HG03354 (cell line): Measurements from ENCODE around the gene THSD4.

ENCODE experiments used
- ATAC-seq: cut with Tn5 transposase; IDR thresholded peaks from one replicate; pipeline ENCODE4 v1.9.1; 2021; ENCODE audit warnings: mild to moderate bottlenecking; ENCODE audit not compliant: unreplicated experiment, poor library complexity, severe bottlenecking

Gene THSD4

DNA sequence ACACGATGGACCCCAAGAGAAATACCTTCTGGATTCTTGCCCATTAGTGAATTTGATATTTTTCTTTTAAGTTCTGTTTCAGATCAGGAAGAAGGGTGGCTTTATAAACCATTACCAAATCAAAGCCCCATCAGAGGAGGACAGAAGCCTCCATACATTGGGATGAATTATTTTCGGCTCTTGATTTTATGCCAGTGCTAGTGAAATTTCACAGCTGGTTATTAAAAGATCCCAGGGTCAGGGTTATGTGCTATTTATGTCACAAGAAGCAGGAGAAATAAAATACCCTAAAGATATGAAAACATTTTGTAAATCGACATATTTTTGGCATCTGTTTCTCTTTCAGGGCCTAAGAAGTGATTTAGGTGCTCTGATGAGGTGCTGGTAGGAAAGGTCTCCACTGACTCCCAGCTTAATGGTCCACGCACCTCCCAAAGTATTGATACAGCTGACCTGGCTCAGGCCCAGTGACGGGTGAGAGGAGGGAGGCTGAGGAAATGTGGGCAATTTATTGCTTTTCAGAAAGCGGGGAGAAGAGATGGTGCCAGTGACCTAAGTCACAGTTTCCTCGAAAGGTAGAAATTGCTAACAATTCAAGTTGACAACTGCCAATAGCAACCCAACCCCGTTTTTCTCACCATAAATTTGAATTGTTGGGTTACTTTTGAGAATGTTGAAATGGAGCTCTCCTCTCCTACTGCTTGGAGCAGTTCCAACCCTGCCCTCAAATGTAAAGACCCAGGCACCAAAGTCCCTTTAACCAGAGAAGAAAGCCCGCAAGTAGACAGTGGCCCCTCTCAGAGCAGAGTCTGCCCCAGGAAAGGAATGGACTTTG lies 379.5 kb downstream of the THSD4 start:
- ATAC-seq: no peak

DNA sequence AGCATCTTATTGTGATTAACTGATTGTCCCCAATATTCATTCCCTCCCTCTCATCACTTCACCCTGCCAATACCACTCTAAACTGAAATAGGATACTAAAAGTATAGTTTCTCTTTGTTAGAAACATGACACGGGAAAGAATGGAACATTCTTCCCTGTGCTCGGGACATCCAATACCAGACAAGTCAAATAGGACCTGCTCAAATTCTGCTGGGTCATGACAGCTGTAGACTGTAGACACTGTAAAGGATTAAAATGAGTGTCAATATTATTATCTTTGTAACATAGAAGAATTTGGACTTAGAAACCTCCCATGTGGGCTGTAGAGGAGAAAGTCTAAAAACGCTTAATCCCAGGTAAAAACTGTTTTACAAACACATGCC lies 380.1 kb downstream of the THSD4 start:
- no peak for ATAC-seq

DNA sequence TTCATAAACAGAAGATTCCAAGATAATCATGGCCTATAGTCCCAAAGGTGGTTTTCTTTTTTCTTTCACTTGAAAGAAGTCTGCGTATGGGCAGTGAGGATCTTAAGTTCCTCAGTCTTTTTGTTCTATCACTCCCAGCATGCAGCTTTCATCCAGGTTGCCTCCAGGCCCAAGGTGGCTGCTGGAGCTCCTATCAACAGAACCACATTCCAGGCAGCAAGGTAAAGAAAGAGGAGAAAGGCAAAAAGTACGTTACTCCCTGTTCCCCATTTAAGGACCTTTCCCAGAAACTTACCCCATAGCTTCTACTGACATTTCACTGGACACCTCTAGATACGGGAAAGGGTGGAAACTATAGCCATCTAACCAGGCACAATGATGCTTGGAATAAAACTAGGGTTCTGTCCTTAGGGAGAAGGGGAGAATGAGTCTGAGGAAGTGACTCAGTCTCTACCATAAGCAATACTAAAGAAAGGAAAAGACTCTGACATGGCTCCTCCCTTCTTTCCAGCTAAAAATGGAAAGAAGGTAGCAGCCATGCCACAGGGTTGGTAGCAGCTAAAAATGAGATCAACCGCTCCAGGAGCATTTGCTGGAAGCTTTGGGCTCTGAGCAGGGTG lies 381.2 kb downstream of the THSD4 start:
- no peak for ATAC-seq

DNA sequence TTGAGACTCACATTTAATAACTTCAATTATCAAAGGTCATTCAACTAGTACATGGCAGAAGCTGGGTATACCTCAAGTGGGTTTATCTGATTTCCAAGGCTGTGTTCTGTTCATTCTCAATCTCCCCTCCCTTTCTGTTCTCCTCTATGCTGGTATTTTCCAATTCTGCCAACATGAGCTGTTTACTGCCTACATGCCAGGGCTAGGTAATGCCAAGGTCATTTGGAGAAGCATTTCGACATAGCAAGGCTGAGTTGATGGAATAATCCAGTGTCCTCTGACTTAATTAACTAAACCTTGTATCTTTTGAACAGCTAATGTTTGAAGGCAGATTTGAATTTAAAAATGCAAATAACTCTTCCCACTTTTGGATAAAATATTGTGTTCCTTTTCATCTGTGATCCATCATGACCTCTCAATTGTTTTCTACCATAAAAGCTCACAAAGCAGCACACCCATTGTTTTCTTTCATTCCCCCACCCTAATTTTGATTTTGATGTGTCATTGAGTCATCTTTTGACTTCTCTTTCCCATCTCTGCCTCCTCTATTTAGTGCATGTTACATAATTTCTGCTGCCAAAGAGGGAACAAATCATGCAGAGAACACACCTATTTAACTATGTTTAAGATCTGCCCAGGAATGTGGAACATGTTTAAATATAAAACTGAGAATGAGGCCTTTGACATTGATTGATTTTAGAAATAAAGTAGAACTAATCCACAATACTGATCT lies 386.2 kb downstream of the THSD4 start:
- no peak for ATAC-seq

DNA sequence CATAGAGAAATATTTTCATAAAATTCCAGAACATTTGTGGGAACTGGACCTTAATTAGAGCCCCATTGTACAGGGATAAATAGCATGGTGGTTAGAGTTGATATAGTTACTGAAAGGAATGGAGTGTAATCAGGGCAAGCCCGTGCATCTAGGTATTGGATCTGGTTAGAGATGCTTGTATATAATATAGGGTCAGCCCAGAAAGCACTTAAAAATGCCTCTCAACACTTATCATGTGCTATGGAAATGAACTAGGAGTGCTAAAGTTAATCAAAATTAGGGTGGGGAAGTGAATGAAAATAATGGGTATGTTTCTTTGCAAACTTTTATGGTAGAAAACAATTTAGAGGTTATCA lies 386.8 kb downstream of the THSD4 start:
- ATAC-seq: no peak

DNA sequence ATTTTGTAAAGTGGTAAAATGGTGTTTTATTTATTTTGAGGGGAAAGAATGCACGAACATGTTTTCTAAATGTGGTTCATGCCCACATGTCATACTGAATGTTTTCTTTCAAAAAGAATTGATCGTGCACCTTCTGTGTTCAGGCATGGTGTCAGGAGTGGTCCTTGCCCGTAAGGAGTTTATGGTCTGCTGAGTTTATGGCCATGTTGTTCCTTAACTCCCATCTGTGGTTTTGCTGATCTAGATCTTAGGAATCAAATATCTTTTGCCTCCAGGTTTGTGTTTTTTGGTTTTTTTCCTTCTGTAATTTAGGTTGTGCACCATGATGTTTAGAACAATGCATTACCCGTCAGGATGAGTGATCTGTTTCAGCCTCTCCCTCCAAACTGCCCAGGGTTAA lies 390.7 kb downstream of the THSD4 start:
- no peak for ATAC-seq

DNA sequence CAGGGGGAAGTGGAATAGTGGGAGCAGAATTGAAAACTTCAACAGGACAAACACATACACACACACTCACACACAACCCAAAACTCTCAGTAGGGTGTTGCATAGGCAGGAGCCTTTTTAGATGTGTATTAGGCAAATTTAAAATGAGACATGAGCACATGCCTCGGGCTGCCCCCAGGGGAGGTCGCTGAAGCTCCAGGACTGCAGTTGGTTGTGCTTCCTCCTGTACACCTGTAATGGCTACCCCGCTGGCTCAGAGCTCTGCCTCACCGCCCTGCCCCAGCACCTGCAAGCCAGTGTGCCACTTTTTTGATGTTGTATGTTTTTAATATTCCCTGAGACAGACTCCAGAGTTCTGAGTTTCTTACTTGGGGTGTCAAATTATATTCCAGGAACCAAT lies 391.7 kb downstream of the THSD4 start:
- ATAC-seq: no peak

DNA sequence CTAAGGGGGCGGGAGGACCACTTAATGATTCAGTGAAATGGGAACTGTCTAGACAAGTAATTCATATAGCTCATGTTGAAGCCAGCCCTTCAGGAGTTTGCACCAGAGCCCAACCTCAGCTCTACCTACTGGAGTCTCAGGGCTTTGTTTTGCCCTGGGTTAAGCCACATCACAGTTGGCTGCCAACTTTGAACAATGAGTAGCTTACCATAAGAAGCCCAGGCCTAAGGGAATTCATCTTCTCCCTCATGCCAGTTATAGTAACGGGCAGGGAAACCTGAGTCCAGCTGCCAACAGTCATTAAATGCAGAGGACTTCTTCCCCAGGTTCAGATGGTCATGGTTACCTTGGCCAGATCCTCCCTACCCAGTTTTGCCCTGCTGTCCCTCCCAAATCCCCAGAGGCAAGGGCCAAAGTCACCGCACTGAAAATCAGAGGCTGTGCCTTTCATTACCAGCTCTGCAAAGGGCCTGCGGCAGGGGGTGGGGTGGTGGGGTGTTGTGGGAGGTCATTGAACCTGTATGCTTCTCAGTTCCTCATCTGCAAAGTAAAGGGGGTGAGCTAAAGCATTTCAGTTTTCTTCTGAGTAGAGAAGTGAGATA lies 392.9 kb downstream of the THSD4 start:
- no peak for ATAC-seq

DNA sequence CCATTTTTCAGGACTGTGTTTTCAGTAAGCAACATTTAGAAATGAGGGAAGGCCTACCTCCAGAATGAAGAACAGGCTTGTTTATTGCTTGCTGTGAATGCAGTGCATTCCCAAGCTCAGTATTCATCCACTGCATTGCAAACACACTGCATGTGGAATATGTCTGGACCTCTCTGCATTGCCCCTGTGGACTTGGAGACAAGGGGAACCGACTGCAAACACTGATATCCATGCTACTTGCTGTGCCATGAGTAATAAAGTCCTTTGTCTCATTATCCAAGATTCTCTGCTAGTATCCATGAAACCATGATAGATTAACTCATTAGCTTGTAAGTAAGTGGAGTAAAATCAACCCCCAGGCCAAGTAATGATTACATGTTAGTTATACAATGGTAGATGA lies 393.9 kb downstream of the THSD4 start:
- no peak for ATAC-seq

DNA sequence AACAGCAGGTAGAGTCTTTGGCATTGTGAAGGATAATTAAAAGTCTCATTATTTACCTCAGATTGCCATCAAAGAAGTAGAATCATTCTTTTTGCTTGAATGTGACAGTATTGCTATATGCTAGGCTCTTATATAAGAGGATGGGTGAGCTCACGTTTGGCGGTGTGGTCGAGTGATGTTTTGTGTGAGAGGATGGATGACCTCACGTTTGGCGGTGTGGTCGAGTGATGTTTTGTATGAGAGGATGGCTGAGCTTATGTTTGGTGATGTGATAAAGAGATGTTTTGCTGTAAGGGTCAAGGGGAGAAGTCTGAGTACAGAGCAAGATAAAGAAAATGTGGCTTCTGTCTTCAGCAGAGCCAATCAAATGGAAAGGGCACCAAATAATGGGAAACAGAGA lies 395.5 kb downstream of the THSD4 start:
- no peak for ATAC-seq

DNA sequence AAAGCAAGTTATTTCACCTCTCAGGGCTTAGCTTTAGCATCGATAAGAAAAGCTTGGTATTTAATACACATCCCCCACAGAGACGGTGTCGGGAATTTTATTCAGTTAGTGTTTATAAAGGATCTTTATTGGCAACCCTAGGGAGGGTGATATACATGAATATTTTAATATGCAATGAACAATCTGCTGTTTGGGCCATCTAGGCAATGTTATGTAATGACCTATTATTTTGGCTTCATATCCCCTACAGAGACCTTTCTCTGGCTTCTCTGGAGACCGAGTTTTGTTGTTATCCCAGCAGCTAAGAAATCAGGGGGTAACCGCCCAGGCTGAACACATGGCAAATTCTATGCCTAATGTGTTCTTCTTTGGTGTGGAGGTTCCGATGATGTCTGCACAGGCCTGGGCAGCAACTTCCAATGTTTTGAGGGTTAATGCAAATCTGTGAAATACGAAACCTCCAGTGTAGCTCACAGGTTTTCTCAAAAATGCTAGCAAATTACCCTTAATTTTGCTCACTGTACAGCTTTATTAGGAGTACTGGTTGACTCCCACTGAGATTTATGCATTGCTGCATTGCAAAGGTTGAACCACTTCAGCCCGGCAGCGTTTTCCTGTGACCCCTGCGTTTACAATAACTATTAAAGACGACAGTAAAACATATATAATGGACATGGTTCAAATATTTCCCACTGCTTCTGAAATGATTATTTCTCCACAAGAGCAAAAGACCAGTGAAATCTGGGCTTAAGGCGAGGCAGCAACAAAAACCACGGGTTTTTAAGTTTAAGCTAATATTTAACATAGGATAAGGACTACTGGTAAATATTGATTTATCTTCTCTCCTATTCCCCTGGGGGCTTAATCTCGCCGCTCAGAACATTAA lies 396.8 kb downstream of the THSD4 start:
- no peak for ATAC-seq

DNA sequence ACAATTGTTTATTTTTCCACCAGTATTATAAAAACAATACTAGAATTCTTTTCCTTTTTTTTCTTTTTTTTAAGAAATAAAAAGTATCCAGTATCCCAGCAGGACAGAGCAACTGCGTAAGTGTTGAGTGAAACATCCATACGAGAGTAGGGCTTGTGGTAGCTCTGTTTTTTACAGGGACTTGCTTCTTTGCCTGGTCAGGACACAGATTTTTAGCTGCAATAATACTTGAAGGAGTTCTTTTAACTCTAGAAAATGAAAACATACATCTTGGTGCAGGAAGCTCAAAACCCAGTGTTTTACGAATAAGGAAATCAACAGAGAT lies 397.4 kb downstream of the THSD4 start:
- ATAC-seq: no peak

DNA sequence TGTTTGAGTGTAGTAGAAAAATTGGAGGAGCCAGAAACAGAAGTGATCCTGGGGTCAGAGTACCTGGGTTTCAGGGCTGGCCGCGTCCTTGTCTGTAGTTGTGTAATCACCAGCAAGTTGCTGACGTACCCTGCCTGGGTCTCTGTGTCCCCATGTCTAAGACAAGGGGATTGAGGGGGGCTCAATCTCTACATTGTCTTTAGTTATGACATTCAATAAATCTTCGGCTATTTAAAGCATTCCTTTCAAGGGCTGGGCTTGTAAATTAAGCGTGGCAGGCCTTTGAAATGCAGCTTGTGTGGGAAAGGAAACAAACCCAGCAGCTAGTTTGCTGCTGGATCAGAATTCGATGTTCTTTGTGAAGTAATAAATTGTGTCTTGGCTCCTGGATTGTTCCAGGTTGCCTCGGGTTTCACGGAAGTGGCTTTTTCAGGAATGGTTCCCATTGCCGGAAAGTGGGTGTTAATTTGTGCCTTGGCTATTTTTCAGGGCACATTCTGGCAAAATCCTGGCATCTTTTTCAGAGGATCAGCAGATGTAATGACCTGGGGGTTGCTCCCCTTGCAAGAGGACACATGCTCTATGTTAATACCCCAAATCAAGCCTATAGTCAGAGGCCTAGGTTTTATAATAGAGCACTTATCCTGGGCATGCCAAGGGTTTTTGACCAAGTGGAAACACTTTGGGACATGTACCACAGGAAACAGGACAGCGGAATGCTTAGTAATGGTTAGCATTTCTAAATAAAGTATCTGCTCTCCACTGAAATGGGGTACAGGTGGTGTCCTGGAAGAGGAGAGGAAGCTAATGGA lies 400.3 kb downstream of the THSD4 start:
- no peak for ATAC-seq

DNA sequence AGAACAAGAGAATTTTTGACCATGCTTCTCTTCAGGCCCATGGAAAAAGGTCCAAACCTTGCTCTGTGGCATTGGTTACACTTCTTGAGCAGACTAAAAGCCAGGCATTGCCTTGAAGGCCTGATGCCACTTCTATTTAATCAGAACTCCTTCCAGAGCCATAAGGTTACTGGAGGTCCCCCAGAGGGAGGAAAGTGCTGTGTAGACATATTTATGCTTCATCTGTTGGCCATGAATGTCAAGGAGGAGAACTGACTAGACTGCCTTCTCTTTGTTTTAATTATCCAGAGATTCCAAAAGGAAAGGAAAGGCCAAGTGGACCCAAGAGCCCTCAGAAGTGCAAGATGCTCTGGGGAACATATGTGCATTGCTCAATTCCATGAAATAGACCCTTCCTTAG lies 402.5 kb downstream of the THSD4 start:
- ATAC-seq: no peak

DNA sequence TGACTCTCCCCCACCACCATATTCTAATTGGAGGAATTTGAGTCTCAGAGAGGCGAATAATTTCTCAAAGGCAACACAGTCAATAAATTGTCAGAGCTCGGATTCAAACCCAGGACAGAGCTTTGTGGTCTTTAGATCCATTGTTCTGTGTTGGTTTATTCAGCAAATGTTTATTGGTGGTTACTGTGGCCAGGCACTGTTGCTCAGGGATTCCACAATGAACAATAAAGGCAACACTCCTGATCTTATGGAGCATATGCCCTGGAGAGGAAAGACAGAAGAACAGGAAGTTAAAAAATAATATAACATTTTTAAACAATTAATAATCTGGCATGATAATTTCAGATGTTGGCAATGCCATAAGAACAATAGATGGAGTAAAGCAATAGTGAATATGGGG lies 403.4 kb downstream of the THSD4 start:
- ATAC-seq: no peak

DNA sequence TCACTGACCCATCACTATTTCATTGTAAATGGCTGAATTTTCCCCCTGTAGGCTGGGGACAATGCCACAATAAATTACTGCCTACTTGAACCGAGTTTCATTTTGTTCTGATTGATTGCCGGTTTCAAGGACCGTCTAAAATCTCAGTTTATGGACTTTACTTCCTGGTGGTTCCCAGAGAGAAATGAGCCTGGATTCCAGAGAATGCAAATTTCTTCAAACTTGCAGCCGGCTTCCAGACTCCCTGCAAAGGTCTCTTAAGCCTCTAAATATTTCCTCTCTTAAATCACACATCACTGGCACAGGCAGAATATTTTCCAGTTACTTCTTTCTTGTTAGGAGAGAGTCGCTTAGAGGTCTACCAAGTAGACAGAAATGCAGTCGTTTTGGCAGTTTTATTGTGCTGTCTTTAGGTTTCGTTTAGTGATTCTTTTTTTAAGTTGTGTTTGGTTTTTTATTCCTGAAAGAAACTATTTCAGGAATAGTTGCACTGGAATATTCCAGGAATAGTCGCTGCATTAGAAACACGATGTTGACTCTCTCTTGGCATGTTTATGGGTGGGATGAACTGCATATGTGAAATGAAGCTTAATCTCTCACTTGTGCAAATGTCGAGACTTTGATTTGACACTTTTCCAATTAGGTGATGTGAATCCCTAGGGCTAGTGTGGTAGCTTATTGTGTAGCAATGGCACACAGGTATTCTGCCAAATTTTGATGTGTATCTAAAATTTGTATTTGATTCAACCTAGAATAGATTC lies 411.0 kb downstream of the THSD4 start:
- ATAC-seq: no peak

DNA sequence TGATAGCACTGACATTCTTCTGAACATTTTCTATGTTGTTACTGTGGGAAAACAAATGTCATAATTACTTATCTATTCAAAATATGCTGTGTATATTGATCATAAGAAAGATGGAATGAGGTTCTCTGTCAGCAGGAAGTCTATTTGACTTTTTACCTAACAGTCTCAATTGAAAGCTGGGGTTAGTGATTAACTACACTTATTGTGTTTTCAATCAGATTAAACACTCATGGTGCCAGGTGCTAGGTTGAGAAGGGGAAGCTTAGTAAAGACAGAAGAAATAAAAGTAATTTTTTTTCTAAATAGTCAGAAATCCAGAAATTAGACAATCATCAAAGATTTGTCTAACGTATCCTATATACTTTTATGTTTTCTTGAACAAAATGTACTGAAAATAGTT lies 414.1 kb downstream of the THSD4 start:
- ATAC-seq: no peak

DNA sequence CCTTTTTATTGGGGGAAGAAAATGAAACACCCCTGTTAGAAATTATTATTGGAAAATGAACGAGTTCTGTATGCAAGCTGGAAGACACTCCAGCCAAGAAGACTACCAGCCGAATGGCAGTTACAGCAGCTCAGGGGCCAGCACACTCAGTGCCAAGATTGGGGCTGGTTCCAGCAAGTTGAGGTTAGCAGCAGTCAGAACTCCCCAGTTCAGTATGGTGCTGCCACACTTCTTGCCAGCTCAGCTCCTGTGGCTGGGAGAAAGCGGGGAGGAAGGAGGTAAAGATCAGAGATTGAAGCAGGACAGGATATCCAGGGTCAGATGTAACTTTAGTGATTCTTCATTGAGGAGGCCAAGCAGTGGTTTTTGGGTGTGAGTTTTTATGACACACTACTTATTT lies 414.8 kb downstream of the THSD4 start:
- ATAC-seq: no peak
